IMR-90 (cell line): ENCODE results near the gene TSPAN31. TPM values are rescaled to one million over a fixed set of nuclear protein-coding genes. Genes with fewer than 3 reads are reported as not detected.

Source experiments
- ATAC-seq: fragments of 200-7000 bp; cut with Tn5 transposase; 2 replicates; pipeline ENCODE4 v1.9.1; 2020; ENCODE audit warnings: low read depth, mild to moderate bottlenecking, moderate library complexity
- BruUV-seq: library from RNA; stranded (reverse); fragments of 400-500 nt; replicated peaks from 2 replicates; lab custom pipeline; 2021; lab: Mats Ljungman, UMichigan
- CTCF ChIA-PET: fragments of 300-600 bp; formaldehyde crosslinking; extraction: SDS; loops from one replicate; lab custom pipeline; 2021; ENCODE audit warnings: antibody characterized with exemption; lab: Yijun Ruan, JAX
- POLR2A ChIA-PET: fragments of 300-600 bp; sonication (Branson Sonifier 250); formaldehyde crosslinking; loops from one replicate; lab custom pipeline; 2022; ENCODE audit warnings: antibody characterized with exemption; ENCODE audit not compliant: unreplicated experiment; lab: Charles Lee
- DNase-seq: peaks from one replicate; pipeline ENCODE4 v3.0.0; 2013
- H2AFZ ChIP-seq: replicated peaks from 2 replicates; pipeline ENCODE3; 2013; ENCODE audit warnings: low read length, mild to moderate bottlenecking; ENCODE audit not compliant: poor library complexity
- H2AK5ac ChIP-seq: 2 replicates; pipeline ENCODE4 v1.6.1; 2013; ENCODE audit warnings: low read depth, low read length, inconsistent platforms
- H2AK9ac ChIP-seq: replicated peaks from 2 replicates; pipeline ENCODE3; 2013; ENCODE audit warnings: mild to moderate bottlenecking, low read depth, low read length, moderate library complexity; ENCODE audit not compliant: poor library complexity
- H2BK120ac ChIP-seq: 2 replicates; pipeline ENCODE4 v1.6.1; 2013; ENCODE audit warnings: low read depth, low read length, inconsistent platforms
- H2BK15ac ChIP-seq: 3 replicates; pipeline ENCODE4 v1.6.1; 2013; ENCODE audit warnings: low read depth, low read length, inconsistent platforms
- H2BK20ac ChIP-seq: 2 replicates; pipeline ENCODE4 v1.6.1; 2013; ENCODE audit warnings: low read depth, mild to moderate bottlenecking, inconsistent platforms, low read length, moderate library complexity
- H2BK5ac ChIP-seq: 2 replicates; pipeline ENCODE4 v1.6.1; 2013; ENCODE audit warnings: mild to moderate bottlenecking, low read depth, low read length, inconsistent platforms; ENCODE audit not compliant: poor library complexity, severe bottlenecking
- H3K14ac ChIP-seq: replicated peaks from 2 replicates; pipeline ENCODE4 v1.6.1; 2013; ENCODE audit warnings: low read depth, low read length, inconsistent platforms
- H3K18ac ChIP-seq: 2 replicates; pipeline ENCODE4 v1.6.1; 2013; ENCODE audit warnings: low read depth, low read length, control low read depth
- H3K23ac ChIP-seq: 2 replicates; pipeline ENCODE4 v1.6.1; 2013; ENCODE audit warnings: low read depth, low read length, inconsistent platforms
- H3K27ac ChIP-seq: 2 replicates; pipeline ENCODE4 v1.5.1; 2013; ENCODE audit warnings: mild to moderate bottlenecking, control low read depth, low read length; ENCODE audit not compliant: insufficient read depth
- H3K27me3 ChIP-seq: 2 replicates; pipeline ENCODE4 v1.6.1; 2013; ENCODE audit warnings: low read length; ENCODE audit not compliant: control insufficient read depth, insufficient read depth
- H3K36me3 ChIP-seq: 2 replicates; pipeline ENCODE4 v1.6.1; 2013; ENCODE audit warnings: low read length, mixed read lengths; ENCODE audit not compliant: control insufficient read depth, insufficient read depth
- H3K4ac ChIP-seq: 2 replicates; pipeline ENCODE4 v1.6.1; 2013; ENCODE audit warnings: low read depth, low read length, inconsistent platforms
- H3K4me1 ChIP-seq: 2 replicates; pipeline ENCODE4 v1.6.1; 2013; ENCODE audit warnings: low read length, mixed read lengths; ENCODE audit not compliant: control insufficient read depth, insufficient read depth
- H3K4me2 ChIP-seq: 2 replicates; pipeline ENCODE4 v1.6.1; 2013; ENCODE audit warnings: low read depth, mild to moderate bottlenecking, control low read depth, low read length, moderate library complexity
- H3K4me3 ChIP-seq: 2 replicates; pipeline ENCODE4 v1.5.1; 2013; ENCODE audit warnings: low read depth, mild to moderate bottlenecking, control low read depth, low read length, moderate library complexity; ENCODE audit not compliant: insufficient read depth
- H3K56ac ChIP-seq: 2 replicates; pipeline ENCODE4 v1.6.1; 2013; ENCODE audit warnings: low read length, inconsistent platforms; ENCODE audit not compliant: insufficient read depth; ENCODE audit errors: extremely low read depth
- H3K79me1 ChIP-seq, 2 experiments: 2 replicates each; pipeline ENCODE4 v1.6.1; 2013; ENCODE audit warnings: low read length in 2 of 2, inconsistent platforms in 1 of 2, low read depth in 1 of 2
- H3K9ac ChIP-seq: 2 replicates; pipeline ENCODE4 v1.6.1; 2013; ENCODE audit warnings: low read depth, low read length, control low read depth
- H3K9me1 ChIP-seq: 2 replicates; pipeline ENCODE4 v1.6.1; 2013; ENCODE audit warnings: low read length, inconsistent platforms; ENCODE audit not compliant: insufficient read depth
- H3K9me3 ChIP-seq: 2 replicates; pipeline ENCODE4 v1.6.1; 2013; ENCODE audit warnings: low read length; ENCODE audit not compliant: control insufficient read depth, insufficient read depth
- H4K20me1 ChIP-seq: 2 replicates; pipeline ENCODE4 v1.6.1; 2013; ENCODE audit warnings: low read length, inconsistent platforms; ENCODE audit not compliant: insufficient read depth
- H4K5ac ChIP-seq: 2 replicates; pipeline ENCODE4 v1.6.1; 2013; ENCODE audit warnings: mild to moderate bottlenecking, low read depth, low read length, control low read depth
- H4K8ac ChIP-seq, 2 experiments: 2 replicates each; pipeline ENCODE4 v1.6.1; 2013; ENCODE audit warnings: low read depth in 2 of 2, low read length in 2 of 2, control low read depth in 1 of 2, inconsistent platforms in 1 of 2
- H4K91ac ChIP-seq: 2 replicates; pipeline ENCODE4 v1.6.1; 2013; ENCODE audit warnings: low read depth, low read length, inconsistent platforms; ENCODE audit not compliant: insufficient read depth
- BHLHE40 ChIP-seq: fragments of 150-350 bp; IDR thresholded peaks from 2 replicates; pipeline ENCODE4 v1.6.1; 2016; ENCODE audit warnings: mild to moderate bottlenecking, low read depth, low read length
- ELK1 ChIP-seq: fragments of 150-350 bp; IDR thresholded peaks from 2 replicates; pipeline ENCODE4 v1.6.1; 2016; ENCODE audit warnings: low read depth, mild to moderate bottlenecking, low read length, moderate library complexity, borderline replicate concordance
- FOS ChIP-seq: fragments of 150-350 bp; IDR thresholded peaks from 2 replicates; pipeline ENCODE4 v1.6.1; 2016; ENCODE audit warnings: low read depth, low read length
- MAZ ChIP-seq: IDR thresholded peaks from 2 replicates; pipeline ENCODE4 v1.6.1; 2012; ENCODE audit warnings: low read depth, mild to moderate bottlenecking, low read length, improper control_type of control experiment, moderate library complexity, borderline replicate concordance
- MXI1 ChIP-seq: IDR thresholded peaks from 2 replicates; pipeline ENCODE4 v1.6.1; 2012; ENCODE audit warnings: low read depth, mild to moderate bottlenecking, low read length, moderate library complexity, borderline replicate concordance
- POLR2A ChIP-seq: IDR thresholded peaks from 2 replicates; pipeline ENCODE4 v1.6.1; 2012; ENCODE audit warnings: mild to moderate bottlenecking, low read depth, low read length
- RAD21 ChIP-seq: IDR thresholded peaks from 2 replicates; pipeline ENCODE4 v1.6.1; 2012; ENCODE audit warnings: low read length, improper control_type of control experiment
- RFX5 ChIP-seq: IDR thresholded peaks from 2 replicates; pipeline ENCODE4 v1.8.0; 2012; ENCODE audit warnings: low read depth, mild to moderate bottlenecking, low read length, moderate library complexity
- USF2 ChIP-seq: fragments of 150-350 bp; IDR thresholded peaks from 2 replicates; pipeline ENCODE4 v1.6.1; 2017; ENCODE audit warnings: mild to moderate bottlenecking, antibody characterized with exemption, low read length, low read depth
- WGBS, 2 experiments: methylation state at CpG; one replicate each; pipeline versions ENCODE4 v1.1.5 to v1.1.7; 2013; ENCODE audit warnings: missing lambda C conversion rate in 2 of 2; ENCODE audit not compliant: insufficient read length in 1 of 2; ENCODE audit errors: extremely low coverage in 2 of 2; 5-methylcytosine and 5-hydroxymethylcytosine counted together
- dilution Hi-C: fragments of 300-500 bp; cut with HindIII; formaldehyde crosslinking; loops from one replicate; pipeline ENCODE4 v1.14.3; 2018; ENCODE audit warnings: low sequenced_read_pairs; ENCODE audit not compliant: unreplicated experiment
- in situ Hi-C: fragments of 300-500 bp; cut with MboI; formaldehyde crosslinking; loops from 3 replicates; pipeline ENCODE4 v1.14.3; 2019; ENCODE audit warnings: low sequenced_read_pairs, inconsistent platforms, mixed read lengths
- intact Hi-C: fragments of 100-400 bp; cut with micrococcal nuclease; formaldehyde crosslinking; loops from 2 replicates; pipeline ENCODE4 v1.10.0; 2022
- polyA plus RNA-seq, 3 experiments: library from polyadenylated mRNA; depleted of rRNA; stranded (reverse); fragments of >200 nt; gene quantifications; 2 replicates each; pipeline ENCODE4 v1.2.3, GENCODE V29; 2012; ENCODE audit warnings: low replicate concordance in 1 of 3
- total RNA-seq: library from RNA; depleted of rRNA; stranded (reverse); fragments of >200 nt; gene quantifications from 2 replicates; pipeline ENCODE4 v1.2.3, GENCODE V29; 2012
- TF ChIP-seq, protein P1 (sequence below): conservative IDR thresholded peaks from 2 replicates; pipeline ENCODE4 v1.5.1; 2012; ENCODE audit warnings: mild to moderate bottlenecking, low read depth, low read length, improper control_type of control experiment

Gene TSPAN31
- total and polyA plus RNA-seq, 2 of the 4 experiments (the other 2 are of a cell fraction): 12.3 to 71.2 TPM

GRCh38 chr12:57707250-57707649 is 37.6 kb upstream of the TSPAN31 start:
- no peak overlapping the region for H2AK9ac ChIP-seq
- ATAC-seq: no peak
- no peaks in the 10 kb centered on the region for H3K9me3 ChIP-seq
- H3K4me2 ChIP-seq: no peak overlapping the region
- no TSS peak for BruUV-seq
- H4K91ac ChIP-seq: no peak overlapping the region
- H2AFZ ChIP-seq: no peak overlapping the region
- H3K36me3 ChIP-seq: peaks cover 10% of the 10 kb centered on the region; the same call in 1 of the 2 replicates
- no peak overlapping the region for H3K56ac ChIP-seq
- H4K8ac ChIP-seq: no peak overlapping the region
- no peak overlapping the region for H3K23ac ChIP-seq
- no peak overlapping the region for H2BK5ac ChIP-seq
- no peaks in the 10 kb centered on the region for H3K4me1 ChIP-seq
- H4K5ac ChIP-seq: no peak overlapping the region
- no peak overlapping the region for H2BK20ac ChIP-seq
- H3K9me1 ChIP-seq: no peaks in the 10 kb centered on the region
- no peak for TF ChIP-seq BHLHE40
- TF ChIP-seq POLR2A: no peak
- no peak for TF ChIP-seq ELK1
- TF ChIP-seq MAZ: no peak
- TF ChIP-seq RFX5: no peak
- no peak for TF ChIP-seq RAD21
- TF ChIP-seq, protein P1, sequence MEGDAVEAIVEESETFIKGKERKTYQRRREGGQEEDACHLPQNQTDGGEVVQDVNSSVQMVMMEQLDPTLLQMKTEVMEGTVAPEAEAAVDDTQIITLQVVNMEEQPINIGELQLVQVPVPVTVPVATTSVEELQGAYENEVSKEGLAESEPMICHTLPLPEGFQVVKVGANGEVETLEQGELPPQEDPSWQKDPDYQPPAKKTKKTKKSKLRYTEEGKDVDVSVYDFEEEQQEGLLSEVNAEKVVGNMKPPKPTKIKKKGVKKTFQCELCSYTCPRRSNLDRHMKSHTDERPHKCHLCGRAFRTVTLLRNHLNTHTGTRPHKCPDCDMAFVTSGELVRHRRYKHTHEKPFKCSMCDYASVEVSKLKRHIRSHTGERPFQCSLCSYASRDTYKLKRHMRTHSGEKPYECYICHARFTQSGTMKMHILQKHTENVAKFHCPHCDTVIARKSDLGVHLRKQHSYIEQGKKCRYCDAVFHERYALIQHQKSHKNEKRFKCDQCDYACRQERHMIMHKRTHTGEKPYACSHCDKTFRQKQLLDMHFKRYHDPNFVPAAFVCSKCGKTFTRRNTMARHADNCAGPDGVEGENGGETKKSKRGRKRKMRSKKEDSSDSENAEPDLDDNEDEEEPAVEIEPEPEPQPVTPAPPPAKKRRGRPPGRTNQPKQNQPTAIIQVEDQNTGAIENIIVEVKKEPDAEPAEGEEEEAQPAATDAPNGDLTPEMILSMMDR: no peak
- TF ChIP-seq MXI1: no peak
- no peak for TF ChIP-seq FOS
- TF ChIP-seq USF2: no peak
- no peak overlapping the region for H3K9ac ChIP-seq
- no peak overlapping the region for H2AK5ac ChIP-seq
- no peak for DNase-seq
- no peaks in the 10 kb centered on the region for H4K20me1 ChIP-seq
- H3K79me1 ChIP-seq: no peaks in the 10 kb centered on the region
- WGBS, 2 experiments: 83% methylated on average over 1 of the region's 3 CpGs; no CpG with 5 or more reads in 1 of the 2 experiments
- H3K4me3 ChIP-seq: no peak overlapping the region
- in situ Hi-C loops: no loop called here
- no peak overlapping the region for H2BK15ac ChIP-seq
- ChIA-PET CTCF (interaction anchor here (1.2 kb wide), 1 partner anchor 9 kb away, joined by 4 read pairs; no protein-coding TSS in a partner anchor), POLR2A (no interaction called here)
- H3K14ac ChIP-seq: no peak overlapping the region
- no peaks in the 10 kb centered on the region for H3K27me3 ChIP-seq
- no peak overlapping the region for H3K18ac ChIP-seq
- H3K27ac ChIP-seq: no peak overlapping the region
- no peak overlapping the region for H2BK120ac ChIP-seq
- H3K4ac ChIP-seq: no peak overlapping the region
- dilution Hi-C loops: no loop called here
- intact Hi-C loops: no loop called here
